H1 (cell line): ENCODE results near the gene STAM. TPM values are rescaled to one million over a fixed set of nuclear protein-coding genes. Genes with fewer than 3 reads are reported as not detected.

Experiments used
- CTCF ChIA-PET: fragments of 300-600 bp; sonication (Branson Sonifier 250); formaldehyde crosslinking; loops from one replicate; lab custom pipeline; 2021; ENCODE audit not compliant: partially characterized antibody; lab: Charles Lee
- POLR2A ChIA-PET: fragments of 300-600 bp; sonication (Branson Sonifier 250); formaldehyde crosslinking; loops from one replicate; lab custom pipeline; 2021; ENCODE audit warnings: inconsistent platforms; ENCODE audit not compliant: partially characterized antibody; lab: Charles Lee
- DNase-seq, 2 experiments: peaks; one replicate each; pipeline versions ENCODE4 v3.0.0 to v3.0.0-alpha.2; 2010 to 2022; ENCODE audit warnings: low spot score in 2 of 2, low read depth in 1 of 2, mixed read lengths in 1 of 2
- FAIRE-seq: peaks from 2 replicates; lab custom pipeline; 2011; peaks lifted over from hg19 to GRCh38; lab: Jason Lieb, UNC
- H2AFZ ChIP-seq: 2 replicates; pipeline ENCODE4 v1.8.1; 2012; ENCODE audit warnings: low read length, inconsistent platforms
- H2AK5ac ChIP-seq: 2 replicates; pipeline ENCODE4 v1.6.1; 2013; ENCODE audit warnings: low read depth, low read length
- H2BK120ac ChIP-seq: replicated peaks from 2 replicates; pipeline ENCODE3; 2013; ENCODE audit warnings: low read depth, low read length, inconsistent platforms
- H2BK12ac ChIP-seq: 2 replicates; pipeline ENCODE4 v1.6.1; 2013; ENCODE audit warnings: low read depth, low read length
- H2BK15ac ChIP-seq: 2 replicates; pipeline ENCODE4 v1.6.1; 2013; ENCODE audit warnings: low read length
- H2BK20ac ChIP-seq: 2 replicates; pipeline ENCODE4 v1.6.1; 2013; ENCODE audit warnings: low read length
- H2BK5ac ChIP-seq: 2 replicates; pipeline ENCODE4 v1.6.1; 2013; ENCODE audit warnings: low read depth, low read length
- H3K14ac ChIP-seq: 2 replicates; pipeline ENCODE4 v1.6.1; 2013; ENCODE audit warnings: inconsistent platforms; ENCODE audit not compliant: insufficient read length
- H3K18ac ChIP-seq: 2 replicates; pipeline ENCODE4 v1.6.1; 2013; ENCODE audit warnings: low read length; ENCODE audit errors: extremely low read depth
- H3K23ac ChIP-seq: 2 replicates; pipeline ENCODE4 v1.6.1; 2013; ENCODE audit warnings: inconsistent platforms; ENCODE audit not compliant: insufficient read length
- H3K23me2 ChIP-seq: 2 replicates; pipeline ENCODE4 v1.6.1; 2013; ENCODE audit warnings: low read depth, low read length
- H3K27ac ChIP-seq: 2 replicates; pipeline ENCODE4 v1.6.1; 2011; ENCODE audit warnings: low read depth, low read length, inconsistent platforms
- H3K27me3 ChIP-seq, 4 experiments: replicated peaks in 1 of 4; 1 replicate in 1 of 4; 2 replicates in 3 of 4; pipeline versions ENCODE4 v1.6.1 to v1.8.1; 2011 to 2013; ENCODE audit warnings: low read length in 3 of 4, mild to moderate bottlenecking in 3 of 4, inconsistent platforms in 2 of 4, mixed read lengths in 2 of 4, moderate library complexity in 1 of 4; ENCODE audit not compliant: control insufficient read depth in 3 of 4, insufficient read depth in 3 of 4; ENCODE audit errors: extremely low read depth in 1 of 4
- H3K36me3 ChIP-seq, 4 experiments: 2 replicates each; pipeline versions ENCODE4 v1.6.1 to v1.8.1; 2011 to 2013; ENCODE audit warnings: mild to moderate bottlenecking in 4 of 4, low read length in 3 of 4, moderate library complexity in 2 of 4, control low read depth in 1 of 4, inconsistent platforms in 1 of 4; ENCODE audit not compliant: insufficient read depth in 4 of 4, control insufficient read depth in 2 of 4
- H3K4ac ChIP-seq: replicated peaks from 2 replicates; pipeline ENCODE3; 2013; ENCODE audit warnings: low read length, low read depth, mixed read lengths, inconsistent platforms; ENCODE audit not compliant: insufficient read length
- H3K4me1 ChIP-seq, 4 experiments: replicated peaks in 1 of 4; 1 replicate in 1 of 4; 2 replicates in 3 of 4; pipeline versions ENCODE4 v1.6.1 to v1.8.1; 2011 to 2013; ENCODE audit warnings: low read length in 3 of 4, inconsistent platforms in 2 of 4, mixed read lengths in 1 of 4; ENCODE audit not compliant: insufficient read depth in 4 of 4, control insufficient read depth in 3 of 4
- H3K4me2 ChIP-seq, 2 experiments: 2 replicates each; pipeline versions ENCODE4 v1.6.1 to v1.8.1; 2011 to 2013; ENCODE audit warnings: low read depth in 2 of 2, low read length in 2 of 2, control low read depth in 1 of 2, inconsistent platforms in 1 of 2, mild to moderate bottlenecking in 1 of 2; ENCODE audit not compliant: insufficient read depth in 1 of 2
- H3K4me3 ChIP-seq, 4 experiments: fragments of 200-600, 300-600 bp in 1 of 4; sonication (generic), shearing (Covaris generic), sonication (Bioruptor Twin) in 1 of 4; 2 replicates each; pipeline versions ENCODE4 v1.5.1 to v1.8.1; 2011 to 2016; ENCODE audit warnings: low read length in 4 of 4, low read depth in 3 of 4, control low read depth in 2 of 4, inconsistent platforms in 2 of 4, mild to moderate bottlenecking in 2 of 4, mixed read lengths in 1 of 4, moderate library complexity in 1 of 4; ENCODE audit not compliant: insufficient read depth in 2 of 4; ENCODE audit errors: extremely low read depth in 1 of 4
- H3K56ac ChIP-seq: replicated peaks from 2 replicates; pipeline ENCODE3; 2013; ENCODE audit warnings: low read depth, mild to moderate bottlenecking, mixed read lengths, low read length, inconsistent platforms; ENCODE audit not compliant: insufficient read length
- H3K79me1 ChIP-seq: 2 replicates; pipeline ENCODE4 v1.6.1; 2013; ENCODE audit warnings: low read depth, low read length, control low read depth
- H3K79me2 ChIP-seq, 2 experiments: 2 replicates each; pipeline versions ENCODE4 v1.6.1 to v1.8.1; 2012 to 2013; ENCODE audit warnings: low read length in 2 of 2, mild to moderate bottlenecking in 2 of 2, inconsistent platforms in 1 of 2; ENCODE audit not compliant: insufficient read depth in 2 of 2, control insufficient read depth in 1 of 2
- H3K9ac ChIP-seq, 4 experiments: replicated peaks in 1 of 4; 1 replicate in 1 of 4; 2 replicates in 3 of 4; pipeline versions ENCODE4 v1.6.1 to v1.8.1; 2011 to 2013; ENCODE audit warnings: low read depth in 3 of 4, low read length in 3 of 4, control low read depth in 2 of 4, mild to moderate bottlenecking in 2 of 4, moderate library complexity in 2 of 4, inconsistent platforms in 1 of 4; ENCODE audit errors: extremely low read depth in 1 of 4
- H3K9me3 ChIP-seq, 2 experiments: 2 replicates each; pipeline versions ENCODE4 v1.6.1 to v1.8.1; 2012 to 2013; ENCODE audit warnings: mild to moderate bottlenecking in 2 of 2, moderate library complexity in 2 of 2, control low read depth in 1 of 2, inconsistent platforms in 1 of 2, low read depth in 1 of 2, low read length in 1 of 2, mixed read lengths in 1 of 2; ENCODE audit not compliant: insufficient read depth in 2 of 2
- H4K20me1 ChIP-seq, 2 experiments: replicated peaks in 1 of 2; 2 replicates each; pipeline versions ENCODE3 to v1.8.1; 2011 to 2013; ENCODE audit warnings: inconsistent platforms in 2 of 2, low read length in 2 of 2, mild to moderate bottlenecking in 1 of 2; ENCODE audit not compliant: insufficient read depth in 2 of 2, control insufficient read depth in 1 of 2
- H4K5ac ChIP-seq: 2 replicates; pipeline ENCODE4 v1.6.1; 2013; ENCODE audit warnings: low read length, low read depth, mixed read lengths, inconsistent platforms; ENCODE audit not compliant: insufficient read length
- H4K8ac ChIP-seq: 2 replicates; pipeline ENCODE4 v1.8.0; 2013; ENCODE audit warnings: mild to moderate bottlenecking, moderate library complexity, low read length, inconsistent platforms; ENCODE audit not compliant: insufficient read depth; ENCODE audit errors: extremely low read depth
- H4K91ac ChIP-seq: replicated peaks from 2 replicates; pipeline ENCODE3; 2013; ENCODE audit warnings: low read length, mixed read lengths, inconsistent platforms; ENCODE audit not compliant: insufficient read length
- CEBPB ChIP-seq: IDR thresholded peaks from 2 replicates; pipeline ENCODE4 v1.6.1; 2012; ENCODE audit warnings: low read depth, low read length
- CHD2 ChIP-seq: IDR thresholded peaks from 2 replicates; pipeline ENCODE4 v1.6.1; 2012; ENCODE audit warnings: low read length, improper control_type of control experiment
- EGR1 ChIP-seq: IDR thresholded peaks from 2 replicates; pipeline ENCODE4 v1.6.1; 2011; ENCODE audit warnings: low read depth, low read length, borderline replicate concordance
- FOSL1 ChIP-seq: IDR thresholded peaks from 2 replicates; pipeline ENCODE4 v1.6.1; 2011; ENCODE audit warnings: mild to moderate bottlenecking, low read depth, low read length, moderate library complexity; ENCODE audit not compliant: insufficient read depth
- HDAC6 ChIP-seq: IDR thresholded peaks from one replicate; pipeline ENCODE4 v1.7.1; 2012; ENCODE audit warnings: low read depth, mild to moderate bottlenecking, inconsistent platforms, low read length, moderate library complexity
- KDM5A ChIP-seq: fragments of 200-600 bp; IDR thresholded peaks from 2 replicates; pipeline ENCODE4 v1.7.1; 2012; ENCODE audit warnings: mild to moderate bottlenecking, low read length, inconsistent platforms, mixed read lengths
- PHF8 ChIP-seq: fragments of 200-600 bp; sonication (generic); conservative IDR thresholded peaks from 2 replicates; pipeline ENCODE4 v1.7.1; 2012; ENCODE audit warnings: low read depth, mild to moderate bottlenecking, inconsistent platforms, low read length, moderate library complexity
- POLR2AphosphoS5 ChIP-seq: IDR thresholded peaks from 2 replicates; pipeline ENCODE4 v1.6.1; 2011; ENCODE audit warnings: low read depth, low read length
- RBBP5 ChIP-seq: IDR thresholded peaks from 2 replicates; pipeline ENCODE4 v1.7.1; 2012; ENCODE audit warnings: low read depth, mild to moderate bottlenecking, inconsistent platforms, low read length, moderate library complexity, borderline replicate concordance
- RXRA ChIP-seq: IDR thresholded peaks from 2 replicates; pipeline ENCODE4 v1.6.1; 2011; ENCODE audit warnings: low read depth, mild to moderate bottlenecking, low read length, moderate library complexity; ENCODE audit not compliant: insufficient read depth
- SP1 ChIP-seq: IDR thresholded peaks from 2 replicates; pipeline ENCODE4 v1.6.1; 2011; ENCODE audit warnings: low read depth, low read length
- SP4 ChIP-seq: IDR thresholded peaks from 2 replicates; pipeline ENCODE4 v1.6.1; 2012; ENCODE audit warnings: low read length, inconsistent platforms
- SRF ChIP-seq: IDR thresholded peaks from 2 replicates; pipeline ENCODE4 v1.6.1; 2011; ENCODE audit warnings: mild to moderate bottlenecking, low read depth, low read length, moderate library complexity
- TCF12 ChIP-seq: IDR thresholded peaks from 2 replicates; pipeline ENCODE4 v1.6.1; 2011; ENCODE audit warnings: low read depth, mild to moderate bottlenecking, low read length
- WGBS, 2 experiments: shearing (Covaris generic) in 1 of 2; methylation state at CpG; one replicate each; pipeline versions ENCODE4 v1.1.6 to v1.1.7; 2013 to 2015; ENCODE audit warnings: low lambda C conversion rate in 2 of 2, mixed read lengths in 2 of 2, inconsistent platforms in 1 of 2, low coverage in 1 of 2, missing lambda C conversion rate in 1 of 2; ENCODE audit not compliant: insufficient replicate concordance in 2 of 2, insufficient coverage in 1 of 2, insufficient read length in 1 of 2; ENCODE audit errors: extremely low coverage in 1 of 2, missing lambda C conversion rate in 1 of 2; 5-methylcytosine and 5-hydroxymethylcytosine counted together
- polyA plus RNA-seq, 7 experiments: library from polyadenylated mRNA; depleted of rRNA in 3 of 7; stranded (reverse) in 5 of 7; unstranded in 2 of 7; fragments of >200 nt in 5 of 7; fragments of 200-250 nt in 2 of 7; gene quantifications; 1 replicate in 5 of 7; 2 replicates in 1 of 7; 4 replicates in 1 of 7; pipeline versions ENCODE4 v1.2.1 to v1.2.3, GENCODE V29; 2011 to 2013; ENCODE audit warnings: missing spikeins in 2 of 7, mixed read lengths in 2 of 7
- total RNA-seq: library from RNA; stranded (reverse); fragmentation: NEBNext Ultra II Directional; extraction: Animal tissue kit (Norgen Biotek cat#: 25700); gene quantifications from 2 replicates; pipeline ENCODE4 v1.2.1, GENCODE V29; 2021

The STAM gene
- total and polyA plus RNA-seq, 2 of the 8 experiments (the other 6 are each of a cell fraction or from before 2014, with no cell fraction given) = 22.0 to 27.8 TPM

- no peak overlapping the region for H4K91ac ChIP-seq
- H2BK120ac ChIP-seq = no peak overlapping the region
- no peak overlapping the region for H2BK5ac ChIP-seq
- no peak overlapping the region for H2AFZ ChIP-seq
- FAIRE-seq (no peak), DNase-seq (no peak)
- no peak overlapping the region for H3K18ac ChIP-seq
- no peak overlapping the region for H3K14ac ChIP-seq
- H3K23ac ChIP-seq = no peak overlapping the region
- ChIA-PET CTCF (interaction anchor here (1.2 kb wide), 1 partner anchor 56 kb away, joined by 3 read pairs; no protein-coding TSS in a partner anchor), POLR2A (interaction anchor here (1.1 kb wide), 1 partner anchor 10 kb away, joined by 3 read pairs; no protein-coding TSS in a partner anchor)
- H3K9ac ChIP-seq = no peak overlapping the region
- H3K4ac ChIP-seq = no peak overlapping the region
- H3K79me2 ChIP-seq = peaks cover 2 to 89% of the 10 kb centered on the region in 2 experiments; a peak in 2 of 4 replicates
- no peak overlapping the region for H3K27ac ChIP-seq
- no peak overlapping the region for H3K56ac ChIP-seq
- H3K27me3 ChIP-seq = no peaks in the 10 kb centered on the region
- H3K79me1 ChIP-seq = 0 out of 2 replicates have a peak, but pooled peaks cover 3% of the 10 kb centered on the region
- no peak overlapping the region for H3K4me2 ChIP-seq
- no peaks in the 10 kb centered on the region for H3K23me2 ChIP-seq
- H2AK5ac ChIP-seq = no peak overlapping the region
- no peak overlapping the region for H3K4me3 ChIP-seq
- H4K20me1 ChIP-seq = no peaks in the 10 kb centered on the region
- H3K36me3 ChIP-seq = no peaks in the 10 kb centered on the region
- no peak overlapping the region for H2BK20ac ChIP-seq
- no peak overlapping the region for H2BK15ac ChIP-seq
- H2BK12ac ChIP-seq = no peak overlapping the region
- no peaks in the 10 kb centered on the region for H3K9me3 ChIP-seq
- H4K8ac ChIP-seq = no peak overlapping the region
- 99% methylated on average over 2 of the region's 2 CpGs; no CpG with 5 or more reads in 1 of the 2 experiments for WGBS, 2 experiments
- no peak overlapping the region for H4K5ac ChIP-seq
- H3K4me1 ChIP-seq = peaks cover 0 to 4% (median 0%) of the 10 kb centered on the region in 4 experiments; a peak in 1 of 7 replicates
- no peak for TF ChIP-seq RXRA
- no peak for TF ChIP-seq SP1
- no peak for TF ChIP-seq POLR2AphosphoS5
- no peak for TF ChIP-seq SP4
- TF ChIP-seq KDM5A = no peak
- no peak for TF ChIP-seq FOSL1
- no peak for TF ChIP-seq HDAC6
- TF ChIP-seq TCF12 = no peak
- TF ChIP-seq CEBPB = no peak
- TF ChIP-seq SRF = no peak
- no peak for TF ChIP-seq CHD2
- TF ChIP-seq PHF8 = no peak
- TF ChIP-seq EGR1 = no peak
- no peak for TF ChIP-seq RBBP5
Observed at GRCh38 chr10:17682236-17682946, 38.4 kb downstream of the STAM start.
